Neural cell (in vitro differentiated cells): Measurements from ENCODE around the gene FOSL1.

ENCODE experiments used
- CTCF ChIP-seq: fragments of 450-650 bp; IDR thresholded peaks from 2 replicates; pipeline ENCODE4 v1.5.1; 2014; ENCODE audit warnings: antibody characterized with exemption, mild to moderate bottlenecking, moderate library complexity; ENCODE audit not compliant: poor library complexity, severe bottlenecking
- EP300 ChIP-seq: fragments of 450-650 bp; conservative IDR thresholded peaks from 2 replicates; pipeline ENCODE4 v1.6.1; 2014; ENCODE audit warnings: antibody characterized with exemption, mild to moderate bottlenecking, moderate library complexity; ENCODE audit not compliant: poor library complexity, severe bottlenecking
- EZH2 ChIP-seq: fragments of 200-600, 300-800 bp; shearing (Covaris generic), sonication (generic); IDR thresholded peaks from 2 replicates; pipeline ENCODE4 v1.6.1; 2014; ENCODE audit warnings: antibody characterized with exemption, low read length, borderline replicate concordance, mild to moderate bottlenecking; ENCODE audit not compliant: insufficient read depth, poor library complexity, severe bottlenecking
- MXI1 ChIP-seq: fragments of 450-650 bp; conservative IDR thresholded peaks from 2 replicates; pipeline ENCODE4 v1.6.1; 2014; ENCODE audit warnings: antibody characterized with exemption, mild to moderate bottlenecking; ENCODE audit not compliant: poor library complexity, severe bottlenecking
- POLR2AphosphoS5 ChIP-seq: IDR thresholded peaks from 2 replicates; pipeline ENCODE4 v1.6.1; 2012
- RAD21 ChIP-seq: fragments of 450-650 bp; conservative IDR thresholded peaks from 2 replicates; pipeline ENCODE4 v1.6.1; 2014; ENCODE audit warnings: antibody characterized with exemption, mild to moderate bottlenecking, moderate library complexity
- REST ChIP-seq: IDR thresholded peaks from 2 replicates; pipeline ENCODE4 v1.6.1; 2012; ENCODE audit warnings: borderline replicate concordance
- TAF1 ChIP-seq: IDR thresholded peaks from 2 replicates; pipeline ENCODE4 v1.6.1; 2012; ENCODE audit warnings: low read depth

GRCh38 chr11:65882120-65883057 lies 17.8 kb downstream of the FOSL1 start:
- no peak for TF ChIP-seq POLR2AphosphoS5
- no peak for TF ChIP-seq REST
- no peak for TF ChIP-seq CTCF
- TF ChIP-seq TAF1, result no peak
- TF ChIP-seq EZH2, result no peak
- TF ChIP-seq RAD21, result no peak
- no peak for TF ChIP-seq MXI1
- TF ChIP-seq EP300, result no peak
